HT1080 (cell line): ENCODE data around the gene SLC49A3. TPM values are rescaled to one million over a fixed set of nuclear protein-coding genes. Genes with fewer than 3 reads are reported as not detected.
A peak's percentile ranks its signal among the peaks of the same experiment; 100 is the strongest.
"Not testable (repeated sequence)": the region's sequence is repeated elsewhere in the genome, so short reads cannot be mapped to it uniquely, and the experiment has no call there.

Experiments used
- DNase-seq: peaks from one replicate; pipeline ENCODE4 v3.0.0-alpha.2; 2015; ENCODE audit warnings: low read depth
- total RNA-seq: library from RNA; depleted of rRNA; stranded (reverse); fragments of >200 nt; shearing (Covaris generic); gene quantifications from 2 replicates; pipeline ENCODE4 v1.2.3, GENCODE V29; 2014

SLC49A3 gene
- total RNA-seq, 1 experiment from 2014 or later: not detected

GRCh38 chr4:703336-704197 is 14.6 kb upstream of the SLC49A3 start:
- no peak for DNase-seq

- no peak for DNase-seq
Observed at GRCh38 chr4:702618-703048, 13.7 kb upstream of the SLC49A3 start.

GRCh38 chr4:700587-701264 is 11.8 kb upstream of the SLC49A3 start:
- DNase-seq: no peak

- no peak for DNase-seq
Observed at GRCh38 chr4:699816-700580, 11.0 kb upstream of the SLC49A3 start.

DNA sequence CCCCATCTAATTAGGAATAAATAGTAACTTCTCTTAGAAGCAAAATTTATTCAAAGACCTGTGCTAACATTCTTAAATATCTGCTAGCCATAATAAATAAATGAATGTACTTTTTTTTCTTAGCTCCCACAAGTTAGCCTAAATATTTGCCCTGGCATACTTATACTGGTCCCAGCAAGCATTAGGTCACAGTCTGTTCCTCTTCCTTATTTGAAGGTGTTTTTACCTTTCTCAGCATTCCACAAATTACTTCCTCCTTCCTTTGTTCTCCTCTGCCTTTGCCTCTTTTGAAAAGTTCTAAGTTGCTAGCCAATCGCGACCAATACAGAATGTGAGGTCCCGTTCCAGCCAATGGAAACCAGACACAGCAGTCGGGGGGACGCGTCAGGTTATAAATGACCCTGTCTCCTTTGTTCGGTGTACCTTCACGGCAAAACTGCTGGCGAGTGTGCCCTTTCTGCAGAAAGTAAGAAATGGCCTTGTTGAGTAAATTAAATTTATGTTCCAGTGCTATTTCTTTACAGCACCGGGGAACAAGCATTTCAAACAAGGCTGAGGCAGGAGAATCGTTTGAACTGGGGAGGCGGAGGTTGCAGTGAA is 5.5 kb upstream of the SLC49A3 start:
- DNase-seq: not testable (repeated sequence)

- DNase-seq: no peak
Observed at GRCh38 chr4:692771-693554, 4.0 kb upstream of the SLC49A3 start.

- no peak for DNase-seq
Observed at GRCh38 chr4:689723-690122, 772 bp upstream of the SLC49A3 start.

DNA sequence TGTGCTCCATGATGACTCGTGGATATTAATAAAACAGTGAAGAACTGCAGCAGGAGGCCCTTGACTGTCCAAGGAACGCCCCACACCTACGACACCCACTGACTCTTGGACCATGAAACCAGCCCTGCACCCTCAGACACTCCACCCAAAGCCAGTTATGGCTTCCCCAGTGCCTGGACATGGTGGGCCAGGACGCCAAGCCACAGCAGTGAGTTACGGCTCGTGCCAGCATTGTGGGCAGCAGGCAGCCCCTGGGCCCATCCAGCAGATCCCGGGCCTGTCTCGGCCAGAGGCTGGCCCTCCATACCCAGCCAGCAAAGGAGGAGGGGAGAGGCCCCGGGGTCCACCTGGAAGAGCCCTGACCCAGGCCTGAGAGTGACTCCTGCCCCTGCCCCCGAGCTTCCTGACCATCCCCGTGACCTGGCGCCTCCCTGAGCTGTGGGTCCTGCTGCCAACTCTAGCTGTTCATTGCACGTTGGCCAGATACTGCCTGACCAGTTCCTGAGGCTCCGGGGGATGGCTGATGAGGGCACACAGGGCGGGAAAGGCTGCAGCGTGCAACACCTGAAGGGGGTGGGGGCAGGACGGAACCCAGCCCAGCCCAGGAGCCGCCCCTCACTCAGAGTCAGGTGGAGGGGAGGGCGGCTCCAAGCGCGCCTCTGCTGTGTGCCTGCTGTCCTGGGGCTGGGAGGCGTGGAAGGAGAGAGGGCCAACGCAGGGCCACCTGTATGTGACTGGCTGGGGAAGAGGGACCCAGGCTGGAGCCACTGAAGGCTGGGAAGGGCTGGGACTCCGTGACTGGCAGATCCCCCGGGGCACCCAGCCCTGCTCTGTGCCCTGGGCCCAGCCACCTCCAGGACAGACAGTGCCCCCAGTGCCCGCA is 739 bp downstream of the SLC49A3 start:
- DNase-seq: no peak

DNA sequence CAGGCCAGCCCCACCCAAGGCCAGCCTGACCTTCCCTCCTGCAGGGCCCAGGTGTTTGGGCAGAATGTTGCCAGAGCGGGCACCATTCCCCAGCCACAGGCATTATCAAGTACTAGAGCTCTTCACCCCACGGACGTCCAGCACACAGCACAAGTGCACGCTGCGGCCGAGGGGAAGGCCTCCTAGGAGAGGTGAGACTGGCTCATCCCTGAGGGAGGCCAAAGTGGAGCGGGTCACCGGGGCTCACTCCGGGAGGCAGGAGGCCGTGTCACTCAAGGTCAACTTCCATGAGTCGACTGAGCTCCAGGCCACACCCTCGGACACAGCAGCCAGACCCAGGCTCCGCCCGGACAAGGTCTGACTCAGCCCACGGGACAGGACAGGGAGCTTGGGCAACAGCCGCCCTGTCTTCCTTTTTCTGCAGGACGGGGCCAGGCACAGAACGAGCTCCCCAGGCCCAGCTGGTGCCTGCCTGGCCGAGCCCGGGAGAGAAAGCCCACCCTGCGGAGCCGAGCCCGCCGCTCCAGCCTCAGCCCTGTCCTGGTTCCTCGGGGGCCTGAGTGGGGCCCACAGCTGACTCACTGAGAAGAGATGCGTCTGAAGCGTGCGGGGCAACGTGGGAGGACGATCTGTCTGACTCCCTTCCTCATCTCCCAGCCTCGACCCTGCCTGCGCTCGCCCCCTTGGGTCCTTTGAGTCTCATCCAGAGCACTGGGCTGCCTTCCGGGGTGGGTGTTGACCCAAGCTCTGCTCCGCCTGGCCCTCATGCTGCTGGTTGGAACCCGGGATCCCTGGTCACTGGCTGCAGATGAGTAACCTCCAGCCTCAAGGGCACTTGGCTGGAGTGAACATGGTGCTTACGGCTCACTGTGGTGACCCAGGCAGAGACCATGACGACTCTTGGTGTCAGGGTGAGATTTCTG is 1.6 kb downstream of the SLC49A3 start:
- DNase-seq: peak; percentile 88

DNA sequence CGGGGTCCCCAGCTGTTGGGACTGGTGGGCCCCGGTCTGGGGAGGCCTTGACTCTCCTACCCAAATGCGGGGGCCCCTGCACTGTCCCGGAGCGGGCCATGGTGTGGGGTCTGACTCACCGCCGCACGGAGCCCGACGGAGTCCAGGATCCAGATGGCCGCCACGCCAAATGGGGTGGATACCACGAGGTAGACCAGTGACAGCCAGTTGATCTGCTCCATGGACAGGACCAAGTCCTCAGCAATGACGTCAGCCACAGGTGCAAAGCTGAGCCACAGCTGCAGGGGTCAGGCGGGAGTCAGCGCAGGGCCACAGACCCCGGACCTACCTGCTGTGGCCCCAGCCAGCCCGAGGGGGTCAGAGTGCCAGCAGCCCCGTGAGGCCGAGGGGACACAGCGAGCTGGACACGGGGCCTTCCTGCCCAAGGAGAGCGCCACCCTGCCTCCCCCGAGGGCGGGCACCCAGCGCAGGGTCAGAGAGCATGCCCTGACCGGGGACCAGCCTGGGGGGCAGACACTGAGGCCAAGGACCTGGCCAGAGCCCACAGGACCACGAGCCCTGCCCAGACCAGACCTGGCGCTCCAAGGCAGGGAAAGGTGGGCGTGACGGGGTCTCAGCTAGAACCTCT is 2.4 kb downstream of the SLC49A3 start:
- DNase-seq: no peak

GRCh38 chr4:685679-686412 is 3.1 kb downstream of the SLC49A3 start:
- no peak for DNase-seq

DNA sequence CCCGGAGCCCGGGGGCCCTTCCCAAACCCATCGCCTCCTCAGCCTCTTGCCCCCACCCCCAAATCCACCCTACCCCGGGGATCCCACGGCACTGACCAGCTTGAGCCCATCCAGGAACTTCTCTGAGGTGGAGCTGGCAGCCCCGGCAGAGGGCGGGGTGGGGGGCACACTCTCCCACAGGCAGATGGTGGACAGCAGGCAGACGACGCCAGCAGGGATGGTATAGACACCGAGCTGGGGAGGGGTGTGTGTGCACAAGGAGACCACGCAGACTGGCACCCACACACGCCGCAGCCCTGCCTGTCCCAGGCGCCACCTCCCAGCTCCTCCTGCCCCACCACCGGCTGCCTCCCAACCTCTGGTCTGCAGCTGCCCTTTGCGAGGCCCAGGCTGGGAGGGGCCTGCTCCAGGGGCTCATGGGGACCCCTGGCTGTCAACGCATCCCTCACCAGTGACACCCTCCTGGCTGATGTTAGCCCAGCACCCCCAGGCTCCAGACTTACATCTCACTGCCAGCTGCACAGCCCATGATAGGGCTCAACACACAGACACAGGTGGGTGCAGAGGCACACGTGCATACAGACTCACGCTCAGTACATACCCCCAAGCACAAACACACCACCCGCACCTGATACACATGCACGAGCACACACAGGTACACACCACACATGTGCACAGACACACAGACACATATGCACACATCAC is 4.2 kb downstream of the SLC49A3 start:
- DNase-seq: no peak

- DNase-seq: peak; percentile 47
Observed at GRCh38 chr4:683982-684622, 4.8 kb downstream of the SLC49A3 start.

- no peak for DNase-seq
Observed at GRCh38 chr4:683247-683897, 5.6 kb downstream of the SLC49A3 start.

- no peak for DNase-seq
Observed at GRCh38 chr4:682490-683172, 6.3 kb downstream of the SLC49A3 start.
